AG09319 (cell line): Measurements from ENCODE around the gene SEL1L3.
"Not testable (repeated sequence)": the region's sequence is repeated elsewhere in the genome, so short reads cannot be mapped to it uniquely, and the experiment has no call there.

ENCODE experiments used
- DNase-seq: peaks from one replicate; pipeline ENCODE4 v3.0.0-alpha.2; 2010; ENCODE audit warnings: low read depth; ENCODE audit errors: extremely low read depth
- CTCF ChIP-seq: IDR thresholded peaks from 2 replicates; pipeline ENCODE4 v1.5.1; 2011; ENCODE audit warnings: low read depth, mild to moderate bottlenecking, inconsistent platforms, low read length, moderate library complexity

The SEL1L3 gene

GRCh38 chr4:25862411-25863346 lies at the start of gene SEL1L3:
SEL1L3 (minus strand) TSS chr4:25862988; CDS start chr4:25862836, 152 bp downstream.
- TF ChIP-seq CTCF: no peak
- DNase-seq: no peak

- no peak for DNase-seq
- no peak for TF ChIP-seq CTCF
These were observed 48.6 kb upstream of the SEL1L3 start for GRCh38 chr4:25911356-25911755.

- peak; percentile 61 for DNase-seq
- no peak for TF ChIP-seq CTCF
These were observed 45.7 kb upstream of the SEL1L3 start for GRCh38 chr4:25908491-25908901.

GRCh38 chr4:25906113-25906512 lies 43.3 kb upstream of the SEL1L3 start:
- not testable (repeated sequence) for DNase-seq

- no peak for TF ChIP-seq CTCF
- no peak for DNase-seq
These were observed 42.6 kb upstream of the SEL1L3 start for GRCh38 chr4:25905371-25905770.

GRCh38 chr4:25904748-25905082 lies 41.9 kb upstream of the SEL1L3 start:
- no peak for DNase-seq
- TF ChIP-seq CTCF: no peak

GRCh38 chr4:25903900-25904747 lies 41.3 kb upstream of the SEL1L3 start:
- DNase-seq: no peak
- no peak for TF ChIP-seq CTCF
